ENCODE data around the gene ABCB10. TPM values are rescaled to one million over a fixed set of nuclear protein-coding genes. Genes with fewer than 3 reads are reported as not detected.

Gene ABCB10
- total RNA-seq, 1 donor from 2014 or later, result 18.3 TPM

DNA sequence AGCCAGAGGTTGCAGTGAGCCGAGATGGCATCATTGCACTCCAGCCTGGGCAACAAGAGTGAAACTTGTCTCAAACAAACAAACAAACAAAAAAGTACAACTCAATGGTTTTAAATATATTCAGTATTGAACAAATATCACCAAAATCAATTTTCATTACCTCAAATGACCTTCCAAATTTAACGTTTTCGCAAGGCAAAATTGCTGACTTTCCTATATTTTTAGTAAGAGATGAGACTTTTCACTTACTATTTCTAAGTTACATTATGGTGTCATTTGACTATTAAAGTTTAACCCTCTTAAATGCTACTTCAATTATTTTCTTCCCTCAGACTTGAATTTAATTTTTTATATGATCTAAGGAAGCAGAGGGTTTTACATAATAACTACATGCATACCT lies 23.0 kb upstream of the ABCB10 start:
- H3K4me1 Mint-ChIP-seq (ENCODE audit: unreplicated experiment), result peaks cover 10% of the 10 kb centered on the region
- no peak for DNase-seq (ENCODE audit: low spot score)
- H3K27me3 Mint-ChIP-seq (ENCODE audit: unreplicated experiment), result peaks cover 2% of the 10 kb centered on the region
- H3K4me3 Mint-ChIP-seq (ENCODE audit: unreplicated experiment), result no peak overlapping the region
- H3K27ac Mint-ChIP-seq (ENCODE audit: unreplicated experiment), result no peak overlapping the region
- no peaks in the 10 kb centered on the region for H3K36me3 Mint-ChIP-seq (ENCODE audit: low read depth, unreplicated experiment)
- TF ChIP-seq, protein P1, sequence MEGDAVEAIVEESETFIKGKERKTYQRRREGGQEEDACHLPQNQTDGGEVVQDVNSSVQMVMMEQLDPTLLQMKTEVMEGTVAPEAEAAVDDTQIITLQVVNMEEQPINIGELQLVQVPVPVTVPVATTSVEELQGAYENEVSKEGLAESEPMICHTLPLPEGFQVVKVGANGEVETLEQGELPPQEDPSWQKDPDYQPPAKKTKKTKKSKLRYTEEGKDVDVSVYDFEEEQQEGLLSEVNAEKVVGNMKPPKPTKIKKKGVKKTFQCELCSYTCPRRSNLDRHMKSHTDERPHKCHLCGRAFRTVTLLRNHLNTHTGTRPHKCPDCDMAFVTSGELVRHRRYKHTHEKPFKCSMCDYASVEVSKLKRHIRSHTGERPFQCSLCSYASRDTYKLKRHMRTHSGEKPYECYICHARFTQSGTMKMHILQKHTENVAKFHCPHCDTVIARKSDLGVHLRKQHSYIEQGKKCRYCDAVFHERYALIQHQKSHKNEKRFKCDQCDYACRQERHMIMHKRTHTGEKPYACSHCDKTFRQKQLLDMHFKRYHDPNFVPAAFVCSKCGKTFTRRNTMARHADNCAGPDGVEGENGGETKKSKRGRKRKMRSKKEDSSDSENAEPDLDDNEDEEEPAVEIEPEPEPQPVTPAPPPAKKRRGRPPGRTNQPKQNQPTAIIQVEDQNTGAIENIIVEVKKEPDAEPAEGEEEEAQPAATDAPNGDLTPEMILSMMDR (IDR thresholded peaks at IDR 0.05; ENCODE audit: unreplicated experiment), result no peak
- H3K9me3 Mint-ChIP-seq (ENCODE audit: unreplicated experiment), result no peaks in the 10 kb centered on the region

- H3K9me3 Mint-ChIP-seq (ENCODE audit: unreplicated experiment), result no peaks in the 10 kb centered on the region
- H3K4me3 Mint-ChIP-seq (ENCODE audit: unreplicated experiment), result no peak overlapping the region
- peaks cover 10% of the 10 kb centered on the region for H3K4me1 Mint-ChIP-seq (ENCODE audit: unreplicated experiment)
- TF ChIP-seq, protein P1 (IDR thresholded peaks at IDR 0.05; ENCODE audit: unreplicated experiment), result no peak
- peaks cover 2% of the 10 kb centered on the region for H3K27me3 Mint-ChIP-seq (ENCODE audit: unreplicated experiment)
- H3K27ac Mint-ChIP-seq (ENCODE audit: unreplicated experiment), result peak overlapping the region; percentile 94
- H3K36me3 Mint-ChIP-seq (ENCODE audit: low read depth, unreplicated experiment), result no peaks in the 10 kb centered on the region
- peak; percentile 28 for DNase-seq (ENCODE audit: low spot score)
Measured at GRCh38 chr1:229579059-229579673, 20.7 kb upstream of the ABCB10 start.

DNA sequence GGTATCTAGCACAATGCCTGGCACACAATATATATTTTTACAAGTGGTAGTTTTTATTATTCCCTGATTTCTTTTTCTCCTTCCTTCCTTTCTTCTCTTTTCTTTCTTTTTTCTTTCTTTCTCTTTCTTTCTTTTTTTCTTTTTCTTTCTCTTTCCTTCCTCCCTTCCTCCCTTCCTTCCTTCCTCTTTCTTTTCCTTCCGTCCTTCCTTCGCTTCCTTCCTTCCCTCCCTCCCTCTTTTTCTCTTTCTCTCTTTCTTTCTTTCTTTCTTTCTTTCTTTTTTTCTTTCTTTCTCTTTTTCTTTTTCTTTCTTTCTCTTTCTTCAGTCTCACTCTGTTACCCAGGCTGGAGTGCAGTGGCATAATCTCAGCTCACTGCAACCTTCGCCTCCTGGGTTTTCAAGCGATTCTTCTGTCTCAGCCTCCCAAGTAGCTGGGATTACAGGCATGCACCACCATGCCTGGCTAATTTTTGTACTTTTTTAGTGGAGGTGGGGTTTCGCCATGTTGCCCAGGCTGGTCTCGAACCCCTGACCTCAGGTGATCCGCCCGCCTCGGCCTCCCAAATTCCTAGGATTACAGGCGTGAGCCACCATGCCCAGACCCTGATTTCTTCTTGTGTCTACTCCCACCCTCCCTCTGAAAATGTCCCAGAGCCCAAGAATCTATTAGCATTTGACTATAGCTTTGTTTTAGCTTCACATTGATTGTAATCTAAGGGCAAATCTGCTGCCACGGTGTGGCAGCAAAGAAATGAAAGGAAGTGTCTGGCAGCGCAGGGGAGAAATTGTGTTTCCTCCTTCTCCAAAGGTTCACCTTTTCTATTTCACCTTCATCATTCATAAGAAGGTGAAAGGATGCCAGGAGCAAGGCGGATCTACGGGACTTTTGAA lies 19.9 kb upstream of the ABCB10 start:
- DNase-seq (ENCODE audit: low spot score), result no peak
- H3K27ac Mint-ChIP-seq (ENCODE audit: unreplicated experiment), result peak overlapping the region; percentile 94
- H3K27me3 Mint-ChIP-seq (ENCODE audit: unreplicated experiment), result peaks cover 2% of the 10 kb centered on the region
- no peaks in the 10 kb centered on the region for H3K9me3 Mint-ChIP-seq (ENCODE audit: unreplicated experiment)
- H3K4me3 Mint-ChIP-seq (ENCODE audit: unreplicated experiment), result no peak overlapping the region
- TF ChIP-seq, protein P1 (IDR thresholded peaks at IDR 0.05; ENCODE audit: unreplicated experiment), result no peak
- H3K4me1 Mint-ChIP-seq (ENCODE audit: unreplicated experiment), result peaks cover 10% of the 10 kb centered on the region
- H3K36me3 Mint-ChIP-seq (ENCODE audit: low read depth, unreplicated experiment), result no peaks in the 10 kb centered on the region

- Mint-ChIP-seq H3K4me1 (ENCODE audit: unreplicated experiment) (peaks cover 10% of the 10 kb centered on the region), H3K27ac (ENCODE audit: unreplicated experiment) (no peak overlapping the region), H3K27me3 (ENCODE audit: unreplicated experiment) (no peaks in the 10 kb centered on the region), H3K36me3 (ENCODE audit: low read depth, unreplicated experiment) (no peaks in the 10 kb centered on the region), H3K9me3 (ENCODE audit: unreplicated experiment) (no peaks in the 10 kb centered on the region), H3K4me3 (ENCODE audit: unreplicated experiment) (no peak overlapping the region)
- no peak for DNase-seq (ENCODE audit: low spot score)
- TF ChIP-seq, protein P1 (IDR thresholded peaks at IDR 0.05; ENCODE audit: unreplicated experiment), result no peak
Measured at GRCh38 chr1:229574679-229575442, 16.4 kb upstream of the ABCB10 start.

Measured in endothelial cell (in vitro differentiated cells).